ENCODE data around the gene SNX6.
"Not testable (repeated sequence)": the region's sequence is repeated elsewhere in the genome, so short reads cannot be mapped to it uniquely, and the experiment has no call there.

Gene SNX6

DNA sequence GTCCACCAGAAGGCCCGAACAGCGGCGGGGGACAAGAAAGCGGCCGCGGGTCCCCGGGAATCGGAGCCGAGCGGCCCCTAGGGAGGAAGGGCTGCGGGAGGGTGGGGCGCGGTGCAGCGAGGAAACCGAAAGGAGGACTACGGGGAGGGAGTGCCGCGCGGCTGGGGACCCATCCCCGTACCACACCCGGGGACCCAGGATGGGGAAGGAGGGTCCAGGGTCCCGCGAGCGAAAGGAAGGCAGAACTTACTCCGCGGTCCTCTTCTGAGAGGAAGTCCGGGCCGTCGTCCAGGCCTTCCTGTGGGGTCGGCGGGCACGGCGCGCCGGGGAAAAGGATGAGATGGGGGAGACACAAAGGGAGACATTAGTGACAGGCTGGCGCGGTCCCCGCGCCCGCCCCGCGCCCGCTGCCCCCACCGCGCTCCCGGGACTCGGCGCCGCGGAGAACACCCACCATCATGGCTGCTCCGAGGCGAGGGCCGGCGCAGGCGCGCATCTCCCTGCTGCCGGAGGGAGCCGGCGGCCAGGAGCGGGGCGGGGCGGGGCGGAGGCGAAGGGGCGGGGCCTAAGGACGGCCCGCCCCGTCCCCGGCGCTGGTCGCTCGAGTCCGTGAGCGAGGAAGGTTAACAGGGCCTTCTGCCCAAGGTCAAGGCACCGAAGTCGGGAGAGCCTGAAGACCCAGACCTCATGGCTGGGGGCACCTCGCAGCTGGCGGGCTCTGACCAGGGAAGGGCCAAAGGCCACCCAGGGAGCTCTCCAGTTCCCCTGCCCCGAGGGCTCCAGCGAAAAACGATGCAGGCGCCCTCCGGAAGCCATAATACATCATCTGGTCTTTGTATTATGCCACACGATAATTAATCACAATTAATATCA is at the start of gene SNX6:
SNX6 (minus strand) TSS at position 492 of the 873 bp plus-strand sequence; CDS start at position 460, 32 bp downstream.
- peak; percentile 58 for TF ChIP-seq POLR2A (IDR thresholded peaks at IDR 0.05; ENCODE audit: low read depth, low read length)
- peak; percentile 95 for DNase-seq (ENCODE audit: insufficient read length, low spot score)
- no peak for FAIRE-seq

DNA sequence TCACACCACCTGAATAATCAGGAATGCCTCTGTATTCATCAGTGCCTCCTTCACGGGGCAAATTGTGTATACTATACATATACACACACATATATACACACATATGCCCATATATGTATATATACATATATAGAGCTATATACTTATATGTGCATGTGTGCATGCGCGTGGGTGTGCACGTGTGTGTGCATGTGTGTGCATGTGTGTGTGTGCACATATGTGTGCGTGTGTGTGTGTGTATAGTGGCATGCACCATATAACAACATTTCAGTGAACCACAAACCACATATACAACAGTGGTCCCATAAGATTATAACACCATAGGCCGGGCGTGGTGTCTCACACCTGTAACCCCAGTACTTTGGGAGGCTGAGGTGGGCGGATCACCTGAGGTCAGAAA is 48.8 kb upstream of the SNX6 start:
- no peak for TF ChIP-seq POLR2A (IDR thresholded peaks at IDR 0.05; ENCODE audit: low read depth, low read length)
- FAIRE-seq = no peak

DNA sequence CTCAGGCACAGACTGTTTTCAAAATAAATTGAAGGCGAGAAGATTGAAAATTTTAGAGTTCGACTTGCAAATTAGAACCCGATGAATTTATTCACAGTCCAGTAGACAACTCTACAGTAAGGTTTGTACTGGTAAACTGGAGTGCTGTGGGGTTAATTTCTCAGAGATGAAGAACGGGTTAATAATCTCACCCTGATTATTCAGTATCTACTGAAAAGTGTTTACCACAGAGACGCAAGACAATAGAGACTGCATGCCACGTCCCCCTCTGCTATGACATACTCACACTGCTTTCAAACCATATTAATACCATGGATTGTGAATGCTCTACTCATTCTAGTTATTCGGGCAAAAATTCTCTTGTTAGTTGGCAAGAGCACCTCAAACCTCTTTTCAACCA is 48.4 kb upstream of the SNX6 start:
- no peak for DNase-seq (ENCODE audit: insufficient read length, low spot score)
- no peak for TF ChIP-seq POLR2A (IDR thresholded peaks at IDR 0.05; ENCODE audit: low read depth, low read length)

More for the DNA sequence above, 48.8 kb upstream of the SNX6 start:
- no peak for DNase-seq (ENCODE audit: insufficient read length, low spot score)

DNA sequence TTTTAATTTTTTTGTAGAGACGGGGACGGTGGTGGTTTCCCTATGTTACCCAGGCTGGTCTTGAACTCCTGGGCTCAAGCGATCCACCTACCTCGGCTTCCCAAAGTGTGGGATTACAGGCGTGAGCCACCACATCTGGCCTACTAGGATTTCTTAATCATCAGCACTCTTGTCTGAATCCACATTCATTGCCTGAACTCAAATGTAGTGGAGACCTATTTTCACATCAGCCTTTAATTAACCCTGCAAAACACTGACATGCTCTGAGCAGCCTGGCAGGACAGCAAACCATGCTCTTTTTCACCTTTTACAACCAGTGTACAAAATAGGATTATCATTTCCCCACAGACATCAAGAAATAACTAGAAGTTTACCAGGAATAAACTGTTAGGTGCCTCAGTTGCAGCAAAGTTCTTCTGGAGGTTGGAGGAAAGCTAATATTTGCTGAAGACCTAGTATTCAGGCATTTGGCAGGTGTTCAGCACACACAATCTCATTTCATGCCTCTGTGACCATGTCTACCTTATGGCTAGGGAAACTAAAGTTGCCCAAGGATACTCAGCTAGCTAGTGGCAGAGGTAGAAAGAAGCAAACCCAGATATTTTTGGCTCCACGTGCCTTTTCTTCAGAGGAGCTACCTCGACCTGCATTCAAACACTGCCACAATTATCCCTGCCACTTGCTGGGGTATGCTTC is 46.7 kb upstream of the SNX6 start:
- no peak for TF ChIP-seq POLR2A (IDR thresholded peaks at IDR 0.05; ENCODE audit: low read depth, low read length)
- FAIRE-seq (peak; percentile 61), DNase-seq (ENCODE audit: insufficient read length, low spot score) (no peak)

More for the DNA sequence above, 48.4 kb upstream of the SNX6 start:
- FAIRE-seq = no peak

DNA sequence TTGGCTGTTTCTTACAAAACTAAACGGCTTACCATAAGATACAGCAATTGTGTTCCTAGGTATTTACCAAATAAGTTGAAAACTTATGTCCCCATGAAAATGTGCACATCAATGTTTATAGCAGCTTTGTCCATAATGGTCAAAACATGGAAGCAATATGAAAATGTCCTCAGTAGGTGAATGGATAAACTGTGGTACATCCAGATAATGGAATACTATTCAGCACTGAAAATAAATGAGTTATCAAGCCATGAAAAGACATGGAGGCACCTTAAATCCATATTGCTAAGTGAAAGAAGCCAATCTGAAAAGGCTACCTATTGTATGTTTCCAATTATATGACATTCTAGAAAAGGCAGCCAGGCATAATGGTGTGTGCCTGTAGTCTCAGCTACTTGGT is 43.8 kb upstream of the SNX6 start:
- FAIRE-seq = no peak
- DNase-seq (ENCODE audit: insufficient read length, low spot score) = no peak
- no peak for TF ChIP-seq POLR2A (IDR thresholded peaks at IDR 0.05; ENCODE audit: low read depth, low read length)

DNA sequence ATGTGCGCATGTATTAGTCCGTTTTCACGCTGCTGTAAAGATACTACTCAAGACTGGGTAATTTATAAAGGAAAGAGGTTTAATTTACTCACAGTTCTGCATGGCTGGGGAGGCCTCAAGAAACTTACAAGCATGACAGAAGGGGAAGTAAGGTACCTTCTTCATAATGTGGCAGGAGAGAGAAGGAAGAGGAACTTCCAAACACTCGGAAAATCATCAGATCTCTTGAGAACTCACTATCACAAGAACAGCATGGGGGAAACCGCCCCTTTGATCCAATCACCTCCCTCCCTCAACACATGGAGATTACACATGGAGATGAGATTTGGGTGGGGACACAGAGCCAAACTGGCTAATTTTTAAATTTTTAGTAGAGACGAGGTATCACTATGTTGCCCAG is 41.8 kb upstream of the SNX6 start:
- no peak for FAIRE-seq
- DNase-seq (ENCODE audit: insufficient read length, low spot score) = no peak

DNA sequence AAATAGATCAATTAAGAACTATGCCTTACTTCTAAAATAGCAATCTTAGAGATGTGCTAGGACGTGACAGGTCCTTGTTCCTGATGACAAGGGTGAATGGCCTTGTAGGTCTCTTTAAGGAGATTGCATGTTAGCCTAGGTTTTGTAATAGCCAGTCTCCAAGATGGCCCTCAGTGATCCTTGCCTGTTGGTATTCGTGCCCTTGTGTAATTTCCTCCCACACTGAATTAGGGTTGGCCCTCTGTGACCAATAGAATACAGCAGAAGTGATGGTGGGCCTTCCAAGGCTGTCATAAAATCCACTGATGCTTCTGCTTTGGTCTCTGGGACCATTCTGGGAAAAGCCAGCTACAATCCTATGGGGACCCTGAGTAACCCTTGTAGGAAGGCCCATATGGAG is 38.2 kb upstream of the SNX6 start:
- DNase-seq (ENCODE audit: insufficient read length, low spot score) = no peak
- TF ChIP-seq POLR2A (IDR thresholded peaks at IDR 0.05; ENCODE audit: low read depth, low read length) = no peak
- no peak for FAIRE-seq

More for the DNA sequence above, 41.8 kb upstream of the SNX6 start:
- no peak for TF ChIP-seq POLR2A (IDR thresholded peaks at IDR 0.05; ENCODE audit: low read depth, low read length)

DNA sequence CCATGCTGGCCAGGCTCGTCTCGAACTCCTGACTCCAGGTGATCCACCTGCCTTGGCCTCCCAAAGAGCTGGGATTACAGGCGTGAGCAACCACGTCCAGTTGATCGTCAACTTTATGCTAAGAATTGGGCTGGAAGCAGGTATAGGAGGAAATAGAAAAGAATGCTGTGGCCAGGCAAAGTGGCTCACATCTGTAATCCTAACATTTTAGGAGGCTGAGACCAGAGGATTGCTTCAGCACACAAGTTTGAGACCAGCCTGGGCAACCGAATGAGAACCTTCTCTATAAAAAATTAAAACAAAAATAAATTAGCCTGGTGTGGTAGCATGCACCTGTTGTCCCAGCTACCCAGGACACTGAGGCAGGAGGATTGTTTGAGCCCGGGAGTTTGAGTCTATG is 37.1 kb upstream of the SNX6 start:
- TF ChIP-seq POLR2A (IDR thresholded peaks at IDR 0.05; ENCODE audit: low read depth, low read length) = no peak
- FAIRE-seq = no peak

DNA sequence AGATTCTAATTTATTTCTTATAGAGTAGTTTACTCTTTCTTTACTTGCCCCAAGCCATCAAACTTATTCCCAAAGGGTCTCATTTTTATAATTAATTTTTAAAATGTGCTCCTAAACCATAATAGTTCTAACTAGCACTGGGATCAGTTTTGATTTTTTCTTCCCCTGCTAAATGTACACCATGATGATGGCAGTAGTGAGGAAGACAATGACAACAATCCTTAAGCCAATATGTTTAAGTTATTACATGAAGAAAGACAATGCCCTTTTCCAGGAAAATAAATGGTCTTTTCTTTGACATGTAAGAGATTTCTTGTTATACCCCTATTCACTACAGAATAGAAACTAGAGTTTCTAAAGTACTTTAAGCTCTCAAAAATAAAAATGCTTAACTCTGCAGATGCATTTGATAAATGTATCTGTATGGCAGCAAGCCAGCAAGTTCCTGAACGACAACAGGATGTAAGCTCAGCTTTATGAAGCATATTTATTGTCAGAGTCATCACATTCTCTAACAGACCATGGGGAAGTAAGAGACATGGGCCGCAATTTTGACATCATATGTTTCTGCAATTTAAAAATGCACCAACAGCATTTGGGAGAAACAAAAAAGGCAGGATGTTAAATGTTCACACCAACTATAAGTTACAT is 36.0 kb upstream of the SNX6 start:
- peak; percentile 42 for DNase-seq (ENCODE audit: insufficient read length, low spot score)
- FAIRE-seq = peak; percentile 100
- no peak for TF ChIP-seq POLR2A (IDR thresholded peaks at IDR 0.05; ENCODE audit: low read depth, low read length)

More for the DNA sequence above, 37.1 kb upstream of the SNX6 start:
- no peak for DNase-seq (ENCODE audit: insufficient read length, low spot score)

DNA sequence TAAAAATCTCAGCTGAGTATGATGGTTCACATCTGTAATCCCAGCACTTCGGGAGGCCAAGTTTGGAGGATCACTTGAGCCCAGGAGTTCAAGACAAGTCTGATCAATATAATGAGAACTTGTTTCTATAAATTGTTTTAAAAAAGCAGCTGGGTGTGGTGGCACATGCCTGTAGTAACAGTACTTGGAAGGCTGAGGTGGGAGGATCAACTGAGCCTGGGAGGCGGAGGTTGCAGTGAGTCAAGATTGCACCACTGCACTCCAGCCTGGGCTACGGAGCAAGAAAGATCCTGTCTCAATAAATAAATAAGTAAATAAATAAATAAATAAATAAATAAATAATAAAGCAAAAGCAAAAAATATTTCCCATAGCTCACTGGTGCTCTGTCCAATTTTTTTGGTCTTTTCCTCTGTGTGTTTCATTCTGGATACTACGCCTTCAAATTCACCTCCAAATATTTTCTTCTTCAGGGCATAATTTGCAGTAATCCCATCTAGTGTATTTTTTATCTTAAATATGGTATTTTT is 32.7 kb upstream of the SNX6 start:
- no peak for TF ChIP-seq POLR2A (IDR thresholded peaks at IDR 0.05; ENCODE audit: low read depth, low read length)
- DNase-seq (ENCODE audit: insufficient read length, low spot score) (no peak), FAIRE-seq (no peak)

DNA sequence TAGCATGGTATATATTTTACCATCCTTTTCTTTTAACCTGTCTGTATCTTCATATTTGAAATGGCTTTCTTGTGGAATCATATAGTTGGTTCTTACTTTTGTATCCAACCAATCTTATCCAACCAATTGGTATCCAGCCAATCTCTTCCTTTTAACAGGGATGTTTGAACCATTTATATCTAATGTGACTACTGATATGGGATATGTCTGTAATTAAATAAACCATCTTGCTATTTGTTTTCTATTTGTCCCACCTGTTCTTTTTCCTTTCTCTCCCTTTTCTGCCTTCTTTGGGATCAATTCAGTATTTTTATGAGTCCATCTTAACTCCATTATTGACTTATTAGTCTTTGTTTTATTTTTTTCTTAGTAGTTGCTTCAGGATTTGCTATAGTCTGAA is 30.8 kb upstream of the SNX6 start:
- no peak for TF ChIP-seq POLR2A (IDR thresholded peaks at IDR 0.05; ENCODE audit: low read depth, low read length)
- DNase-seq (ENCODE audit: insufficient read length, low spot score) (no peak), FAIRE-seq (no peak)

DNA sequence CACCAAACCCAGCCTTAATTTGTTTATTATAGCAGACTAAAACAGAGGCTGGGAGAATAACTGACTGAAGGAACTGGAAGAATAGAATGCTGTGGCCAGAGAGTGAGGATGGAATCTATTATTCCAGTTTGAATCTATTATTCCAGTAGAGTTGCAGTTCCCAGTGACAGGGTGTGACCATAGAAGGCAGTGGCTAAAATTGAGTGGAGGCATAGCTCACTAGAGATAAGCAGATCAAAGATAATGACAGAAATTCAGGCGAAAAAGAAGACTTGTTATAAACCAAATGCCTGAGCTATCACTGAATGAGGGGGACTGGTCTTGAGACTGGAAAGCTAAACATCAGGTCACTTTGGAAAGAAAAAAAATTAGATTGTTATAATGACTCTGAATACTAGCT is 26.0 kb upstream of the SNX6 start:
- TF ChIP-seq POLR2A (IDR thresholded peaks at IDR 0.05; ENCODE audit: low read depth, low read length) = no peak
- DNase-seq (ENCODE audit: insufficient read length, low spot score) = no peak
- FAIRE-seq = no peak

DNA sequence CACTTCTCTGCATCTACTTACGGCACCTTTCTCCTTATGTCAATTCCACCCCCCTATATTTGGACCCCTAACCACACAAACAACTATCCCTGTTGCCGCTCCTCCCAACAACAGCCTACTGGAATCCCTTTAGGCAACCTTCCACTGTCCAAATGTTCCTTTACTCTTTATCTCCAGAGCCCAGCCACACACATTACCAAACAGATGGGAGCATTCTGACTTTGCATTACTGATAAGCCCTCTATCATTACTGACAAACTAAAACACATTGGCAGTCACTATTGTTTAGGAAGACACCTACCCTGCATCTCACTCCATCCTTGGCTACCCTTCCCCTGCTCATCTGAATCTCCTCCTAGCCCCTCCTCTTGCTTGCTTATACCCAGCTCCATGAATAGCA is 23.1 kb upstream of the SNX6 start:
- FAIRE-seq; DNase-seq (ENCODE audit: insufficient read length, low spot score): not testable (repeated sequence)

DNA sequence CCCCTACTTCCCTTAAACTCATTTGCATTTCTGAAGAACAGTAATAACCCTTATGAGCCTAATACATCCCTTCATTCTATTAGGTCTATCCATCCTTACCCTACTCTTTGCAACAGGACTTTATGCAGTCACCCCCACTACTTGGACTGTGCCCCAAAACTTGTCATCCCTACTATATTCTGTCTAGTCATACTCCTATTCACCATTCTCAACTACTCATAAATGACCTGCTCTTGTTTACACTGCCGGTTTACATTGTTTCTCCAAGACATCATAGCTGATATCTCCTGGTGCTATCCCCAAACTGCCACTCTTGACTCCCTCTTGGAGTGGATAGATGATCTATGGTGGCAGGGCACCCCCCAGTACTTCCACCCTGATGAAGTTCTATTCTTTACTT is 22.4 kb upstream of the SNX6 start:
- not testable (repeated sequence) for FAIRE-seq; DNase-seq (ENCODE audit: insufficient read length, low spot score)
